SK-N-SH (cell line): ENCODE measurements around the gene TBC1D17. TPM values are rescaled to one million over a fixed set of nuclear protein-coding genes. Genes with fewer than 3 reads are reported as not detected.

Source experiments
- CTCF ChIA-PET: fragments of 300-600, 350-600 bp; formaldehyde crosslinking; extraction: SDS; loops from one replicate; lab custom pipeline; 2021; lab: Yijun Ruan, JAX
- POLR2A ChIA-PET: fragments of 350-600 bp; sonication (Branson Sonifier 250); formaldehyde crosslinking; extraction: SDS; loops from one replicate; lab custom pipeline; 2020; ENCODE audit warnings: antibody characterized with exemption, inconsistent platforms; lab: Yijun Ruan, JAX
- DNase-seq: peaks from one replicate; pipeline ENCODE4 v3.0.0; 2012
- H2AFZ ChIP-seq: fragments of 200-600 bp; sonication (generic); 2 replicates; pipeline ENCODE4 v1.8.1; 2016; ENCODE audit warnings: antibody characterized with exemption, mild to moderate bottlenecking, low read depth
- H3F3A ChIP-seq: fragments of 200-600 bp; sonication (generic); replicated peaks from 2 replicates; pipeline ENCODE3; 2016; ENCODE audit warnings: antibody characterized with exemption, mild to moderate bottlenecking; ENCODE audit not compliant: insufficient read depth
- H3K27ac ChIP-seq, 2 experiments: fragments of 200-500 bp in 1 of 2; fragments of 200-600 bp in 1 of 2; sonication (Bioruptor generic) in 1 of 2; sonication (generic), shearing (Covaris generic) in 1 of 2; 2 replicates each; pipeline versions ENCODE4 v1.5.1 to v1.6.1; 2014 to 2016; ENCODE audit warnings: low read depth in 2 of 2, inconsistent platforms in 1 of 2, low read length in 1 of 2, mild to moderate bottlenecking in 1 of 2, mixed read lengths in 1 of 2
- H3K27me3 ChIP-seq: fragments of 200-600 bp; sonication (generic), shearing (Covaris generic); 2 replicates; pipeline ENCODE4 v1.6.1; 2016; ENCODE audit warnings: mixed run types; ENCODE audit not compliant: insufficient read depth
- H3K36me3 ChIP-seq, 2 experiments: fragments of 200-500 bp in 1 of 2; fragments of 200-600 bp in 1 of 2; sonication (Bioruptor generic) in 1 of 2; sonication (generic) in 1 of 2; replicated peaks in 1 of 2; 2 replicates each; pipeline versions ENCODE3 to v1.5.1; 2014 to 2016; ENCODE audit warnings: low read length in 1 of 2, mild to moderate bottlenecking in 1 of 2; ENCODE audit not compliant: insufficient read depth in 2 of 2, control insufficient read depth in 1 of 2
- H3K4me1 ChIP-seq, 2 experiments: fragments of 200-500 bp in 1 of 2; fragments of 200-600 bp in 1 of 2; sonication (Bioruptor generic) in 1 of 2; sonication (generic), shearing (Covaris generic) in 1 of 2; 2 replicates each; pipeline versions ENCODE4 v1.5.1 to v1.6.1; 2014 to 2016; ENCODE audit warnings: low read depth in 1 of 2, low read length in 1 of 2, mixed run types in 1 of 2; ENCODE audit not compliant: insufficient read depth in 2 of 2, control insufficient read depth in 1 of 2
- H3K4me2 ChIP-seq: fragments of 200-600 bp; sonication (generic), shearing (Covaris generic); 2 replicates; pipeline ENCODE4 v1.6.1; 2017; ENCODE audit warnings: mixed run types
- H3K4me3 ChIP-seq, 2 experiments: fragments of 200-500 bp in 1 of 2; fragments of 200-600 bp in 1 of 2; sonication (Bioruptor generic) in 1 of 2; sonication (generic), shearing (Covaris generic) in 1 of 2; 2 replicates each; pipeline versions ENCODE4 v1.5.1 to v1.8.1; 2014 to 2016; ENCODE audit warnings: low read depth in 2 of 2, inconsistent platforms in 1 of 2, low read length in 1 of 2, mild to moderate bottlenecking in 1 of 2, mixed read lengths in 1 of 2, moderate library complexity in 1 of 2
- H3K79me2 ChIP-seq: fragments of 200-600 bp; sonication (generic); 2 replicates; pipeline ENCODE4 v1.8.1; 2017; ENCODE audit warnings: mild to moderate bottlenecking; ENCODE audit not compliant: insufficient read depth
- H3K9ac ChIP-seq: fragments of 200-600 bp; sonication (generic); 2 replicates; pipeline ENCODE4 v1.6.1; 2017; ENCODE audit warnings: mixed run types
- H3K9me2 ChIP-seq: fragments of 200-600 bp; sonication (generic); 2 replicates; pipeline ENCODE4 v1.6.1; 2017; ENCODE audit warnings: mixed run types
- H3K9me3 ChIP-seq: fragments of 200-600 bp; sonication (generic); 2 replicates; pipeline ENCODE4 v1.6.1; 2017; ENCODE audit warnings: mixed run types, mild to moderate bottlenecking, moderate library complexity
- H4K20me1 ChIP-seq: fragments of 200-600 bp; sonication (generic); 2 replicates; pipeline ENCODE4 v1.6.1; 2017; ENCODE audit warnings: mild to moderate bottlenecking, mixed run types; ENCODE audit not compliant: insufficient read depth
- ELF1 ChIP-seq: IDR thresholded peaks from 2 replicates; pipeline ENCODE4 v1.4.0; 2012
- EP300 ChIP-seq, 2 experiments: IDR thresholded peaks; 2 replicates each; pipeline versions ENCODE4 v1.4.0 to v1.6.1; 2012; ENCODE audit warnings: borderline replicate concordance in 1 of 2, low read depth in 1 of 2, low read length in 1 of 2
- GATA2 ChIP-seq: sonication (generic); formaldehyde crosslinking; IDR thresholded peaks from 2 replicates; pipeline ENCODE4 v1.5.0; 2020; ENCODE audit warnings: mild to moderate bottlenecking, missing genetic modification reagents
- IRF3 ChIP-seq: fragments of 150-350 bp; IDR thresholded peaks from 2 replicates; pipeline ENCODE4 v1.6.1; 2016; ENCODE audit warnings: mild to moderate bottlenecking, low read depth, low read length
- JUND ChIP-seq: IDR thresholded peaks from 2 replicates; pipeline ENCODE4 v1.4.0; 2012
- MAX ChIP-seq: IDR thresholded peaks from 2 replicates; pipeline ENCODE4 v1.4.0; 2012; ENCODE audit warnings: low read depth
- MEF2A ChIP-seq: IDR thresholded peaks from 2 replicates; pipeline ENCODE4 v1.4.0; 2012; ENCODE audit warnings: low read depth, borderline replicate concordance
- MXI1 ChIP-seq: IDR thresholded peaks from 2 replicates; pipeline ENCODE4 v1.6.1; 2012; ENCODE audit warnings: mild to moderate bottlenecking, low read depth, low read length, improper control_type of control experiment
- NFIC ChIP-seq: IDR thresholded peaks from 2 replicates; pipeline ENCODE4 v1.4.0; 2012; ENCODE audit warnings: borderline replicate concordance
- NRF1 ChIP-seq: IDR thresholded peaks from 2 replicates; pipeline ENCODE4 v1.6.1; 2012; ENCODE audit warnings: low read depth, mild to moderate bottlenecking, low read length
- POLR2AphosphoS5 ChIP-seq: IDR thresholded peaks from 2 replicates; pipeline ENCODE4 v1.6.1; 2012; ENCODE audit warnings: low read depth, low read length
- RCOR1 ChIP-seq: fragments of 150-350 bp; IDR thresholded peaks from 2 replicates; pipeline ENCODE4 v1.6.1; 2017; ENCODE audit warnings: antibody characterized with exemption, low read length
- RFX5 ChIP-seq: IDR thresholded peaks from 2 replicates; pipeline ENCODE4 v1.6.1; 2012; ENCODE audit warnings: mild to moderate bottlenecking, improper control_type of control experiment, low read length
- RXRA ChIP-seq: IDR thresholded peaks from 2 replicates; pipeline ENCODE4 v1.4.0; 2012; ENCODE audit warnings: low read depth, mild to moderate bottlenecking, borderline replicate concordance
- SIN3A ChIP-seq: IDR thresholded peaks from 2 replicates; pipeline ENCODE4 v1.6.1; 2012; ENCODE audit warnings: low read depth, mild to moderate bottlenecking, low read length, moderate library complexity, borderline replicate concordance
- TAF1 ChIP-seq: IDR thresholded peaks from 2 replicates; pipeline ENCODE4 v1.6.1; 2012; ENCODE audit warnings: low read depth, mild to moderate bottlenecking, low read length, moderate library complexity, borderline replicate concordance
- TCF12 ChIP-seq: IDR thresholded peaks from 2 replicates; pipeline ENCODE4 v1.4.0; 2012
- YY1 ChIP-seq: IDR thresholded peaks from 2 replicates; pipeline ENCODE4 v1.4.0; 2012; ENCODE audit warnings: low read depth, mild to moderate bottlenecking
- ZBTB33 ChIP-seq: IDR thresholded peaks from 2 replicates; pipeline ENCODE4 v1.4.0; 2012; ENCODE audit warnings: low read depth, borderline replicate concordance
- WGBS: methylation state at CpG from one replicate; pipeline ENCODE4 v1.1.6; 2017; ENCODE audit warnings: low lambda C conversion rate; 5-methylcytosine and 5-hydroxymethylcytosine counted together
- polyA plus RNA-seq, 3 experiments: library from polyadenylated mRNA; depleted of rRNA; stranded (reverse); fragments of >200 nt; gene quantifications; 2 replicates each; pipeline ENCODE4 v1.2.3, GENCODE V29; 2012
- TF ChIP-seq, protein P1 (sequence below): fragments of 150-350 bp; IDR thresholded peaks from 2 replicates; pipeline ENCODE4 v1.6.1; 2017; ENCODE audit warnings: antibody characterized with exemption, low read length, low read depth, borderline replicate concordance

Gene TBC1D17
- polyA plus RNA-seq, 1 of the 3 experiments (the other 2 are of a cell fraction), result 28.3 TPM

- peaks cover 3% of the 10 kb centered on the region for H3F3A ChIP-seq
- H4K20me1 ChIP-seq, result no peaks in the 10 kb centered on the region
- H3K36me3 ChIP-seq, result no peaks in the 10 kb centered on the region
- no peaks in the 10 kb centered on the region for H3K27me3 ChIP-seq
- no peaks in the 10 kb centered on the region for H3K9me3 ChIP-seq
- TF ChIP-seq GATA2 (CRISPR knock-in tag) (no peak), TAF1 (no peak), MXI1 (no peak), RCOR1 (no peak), ZBTB33 (no peak), MAX (no peak), SIN3A (no peak), RXRA (no peak), MEF2A (no peak), IRF3 (no peak), NFIC (no peak), POLR2AphosphoS5 (no peak), YY1 (no peak), TCF12 (no peak), JUND (no peak), EP300 (IDR thresholded peaks at IDR 0.05; ENCODE audit: borderline replicate concordance in 1 of 2, low read depth in 1 of 2, low read length in 1 of 2) (no peak), NRF1 (no peak), RFX5 (no peak), ELF1 (no peak)
- TF ChIP-seq, protein P1, sequence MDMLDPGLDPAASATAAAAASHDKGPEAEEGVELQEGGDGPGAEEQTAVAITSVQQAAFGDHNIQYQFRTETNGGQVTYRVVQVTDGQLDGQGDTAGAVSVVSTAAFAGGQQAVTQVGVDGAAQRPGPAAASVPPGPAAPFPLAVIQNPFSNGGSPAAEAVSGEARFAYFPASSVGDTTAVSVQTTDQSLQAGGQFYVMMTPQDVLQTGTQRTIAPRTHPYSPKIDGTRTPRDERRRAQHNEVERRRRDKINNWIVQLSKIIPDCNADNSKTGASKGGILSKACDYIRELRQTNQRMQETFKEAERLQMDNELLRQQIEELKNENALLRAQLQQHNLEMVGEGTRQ, result no peak
- H3K79me2 ChIP-seq, result no peaks in the 10 kb centered on the region
- 93% methylated on average over 17 of the region's 17 CpGs for WGBS
- no peaks in the 10 kb centered on the region for H3K9me2 ChIP-seq
- peak overlapping the region in 1 of 2 experiments; percentile 44; a peak in 1 of 4 replicates for H3K27ac ChIP-seq
- POLR2A ChIA-PET, result interaction anchor here (1.4 to 1.8 kb wide), 2 partner anchors 14 to 37 kb away, joined by 3 to 9 read pairs; partner anchors contain the start of genes AKT1S1, ATF5, NUP62 and TBC1D17
- H2AFZ ChIP-seq, result no peak overlapping the region
- H3K4me1 ChIP-seq, result peaks cover 0 to 13% of the 10 kb centered on the region in 2 experiments; a peak in 1 of 4 replicates
- no peak overlapping the region for H3K4me2 ChIP-seq
- no peak for DNase-seq
- H3K9ac ChIP-seq, result no peak overlapping the region
- CTCF ChIA-PET, result interaction anchor here (0.8 kb wide), 1 partner anchor 82 kb away, joined by 3 read pairs; no protein-coding TSS in a partner anchor
- no peak overlapping the region for H3K4me3 ChIP-seq
Measured at GRCh38 chr19:49891393-49891792, 13.9 kb downstream of the TBC1D17 start.
